Ovary (tissue), 3 donors: ENCODE data around the gene AGTR1.

Experiments
- CTCF ChIP-seq, 3 donors: fragments of 450-650 bp in 2 of 3; fragments of 200-600 bp in 1 of 3; IDR thresholded peaks; one replicate each; pipeline versions ENCODE4 v1.5.1 to v1.8.0; 2016 to 2022; ENCODE audit warnings: antibody characterized with exemption in 3 of 3, mild to moderate bottlenecking in 1 of 3
- EP300 ChIP-seq: sonication (generic); formaldehyde crosslinking; IDR thresholded peaks from one replicate; pipeline ENCODE4 v1.6.1; 2017; ENCODE audit warnings: antibody characterized with exemption
- POLR2A ChIP-seq: fragments of 450-650 bp; IDR thresholded peaks from one replicate; pipeline ENCODE4 v1.6.1; 2017; ENCODE audit warnings: antibody characterized with exemption, mild to moderate bottlenecking, moderate library complexity
- donor health status: DM: no; HTN: no; CAD: no.

- TF ChIP-seq CTCF (IDR thresholded peaks at IDR 0.05) (no peak), POLR2A (no peak), EP300 (no peak)
Measured at GRCh38 chr3:148651549-148651948, 46.2 kb upstream of the AGTR1 start.
